EH (cell line): ENCODE data around the gene RASA1.

Experiments
- DNase-seq: peaks from one replicate; pipeline ENCODE4 v3.0.0-alpha.2; 2015; ENCODE audit warnings: low read depth

Gene RASA1

GRCh38 chr5:87361031-87361445 is 93.4 kb downstream of the RASA1 start:
- DNase-seq, result peak; percentile 42

GRCh38 chr5:87361536-87362213 is 94.0 kb downstream of the RASA1 start:
- no peak for DNase-seq

- DNase-seq, result no peak
Measured at GRCh38 chr5:87367243-87367642, 99.6 kb downstream of the RASA1 start.

- DNase-seq, result no peak
Measured at GRCh38 chr5:87368601-87369000, 100.9 kb downstream of the RASA1 start.

- no peak for DNase-seq
Measured at GRCh38 chr5:87369431-87369830, 101.7 kb downstream of the RASA1 start.

GRCh38 chr5:87372705-87373104 is 105.0 kb downstream of the RASA1 start:
- DNase-seq, result no peak

- no peak for DNase-seq
Measured at GRCh38 chr5:87382224-87382623, 114.5 kb downstream of the RASA1 start.

GRCh38 chr5:87383216-87383615 is 115.5 kb downstream of the RASA1 start:
- peak; percentile 80 for DNase-seq

GRCh38 chr5:87385802-87386201 is 118.1 kb downstream of the RASA1 start:
- DNase-seq, result no peak

GRCh38 chr5:87388129-87388528 is 120.4 kb downstream of the RASA1 start:
- DNase-seq, result no peak

GRCh38 chr5:87389296-87390034 is 121.8 kb downstream of the RASA1 start:
- DNase-seq, result no peak

GRCh38 chr5:87390075-87390474 is 122.4 kb downstream of the RASA1 start:
- no peak for DNase-seq

GRCh38 chr5:87390576-87391199 is 123.0 kb downstream of the RASA1 start:
- DNase-seq, result peak; percentile 61

- DNase-seq, result no peak
Measured at GRCh38 chr5:87392170-87392569, 124.5 kb downstream of the RASA1 start.

- peak; percentile 39 for DNase-seq
Measured at GRCh38 chr5:87392801-87393200, 125.1 kb downstream of the RASA1 start.

GRCh38 chr5:87393331-87393730 is 125.6 kb downstream of the RASA1 start:
- DNase-seq, result peak; percentile 89

GRCh38 chr5:87394411-87395165 is 126.9 kb downstream of the RASA1 start:
- DNase-seq, result peak; percentile 69

GRCh38 chr5:87398981-87399614 is 131.4 kb downstream of the RASA1 start:
- no peak for DNase-seq

- DNase-seq, result no peak
Measured at GRCh38 chr5:87399720-87400119, 132.0 kb downstream of the RASA1 start.

- DNase-seq, result peak; percentile 58
Measured at GRCh38 chr5:87400305-87400899, 132.7 kb downstream of the RASA1 start.

GRCh38 chr5:87401626-87402025 is 133.9 kb downstream of the RASA1 start:
- no peak for DNase-seq

GRCh38 chr5:87403409-87403808 is 135.7 kb downstream of the RASA1 start:
- DNase-seq, result no peak
